Measurements from ENCODE around the gene PEAK3.
"Not testable (repeated sequence)": the region's sequence is repeated elsewhere in the genome, so short reads cannot be mapped to it uniquely, and the experiment has no call there.

The PEAK3 gene

GRCh38 chr19:2282862-2283237 is 875 bp upstream of the PEAK3 start:
- Histone ChIP-seq H3K27ac (ENCODE audit: low read depth, low read length, poor library complexity, severe bottlenecking) (no peak overlapping the region), H3K9me3 (ENCODE audit: low read length) (no peaks in the 10 kb centered on the region), H3F3A (ENCODE audit: insufficient read depth, low read length) (no peaks in the 10 kb centered on the region), H3K79me2 (ENCODE audit: insufficient read depth, low read length) (no peaks in the 10 kb centered on the region), H3K4me1 (ENCODE audit: insufficient read depth, low read length, severe bottlenecking) (no peaks in the 10 kb centered on the region), H3K9ac (ENCODE audit: low read length) (no peak overlapping the region), H4K20me1 (ENCODE audit: insufficient read depth, low read length) (no peaks in the 10 kb centered on the region), H3K4me3 (ENCODE audit: low read depth, low read length, poor library complexity, severe bottlenecking) (no peak overlapping the region), H3K9me2 (ENCODE audit: low read depth, low read length) (no peaks in the 10 kb centered on the region), H3K4me2 (ENCODE audit: low read length) (no peak overlapping the region), H2AFZ (ENCODE audit: low read length) (no peak overlapping the region), H3K36me3 (ENCODE audit: insufficient read depth, low read length) (no peaks in the 10 kb centered on the region), H3K27me3 (ENCODE audit: insufficient read depth, low read length) (peaks cover 9% of the 10 kb centered on the region)
- TF ChIP-seq CTCF (IDR thresholded peaks at IDR 0.05; ENCODE audit: low read length) (no peak), EZH2 (IDR thresholded peaks at IDR 0.05; ENCODE audit: borderline replicate concordance, low read length) (no peak)

- not testable (repeated sequence) for H4K20me1 ChIP-seq (ENCODE audit: insufficient read depth, low read length); H3K36me3 ChIP-seq (ENCODE audit: insufficient read depth, low read length); H3K27me3 ChIP-seq (ENCODE audit: insufficient read depth, low read length); H3K9me2 ChIP-seq (ENCODE audit: low read depth, low read length); H3K4me3 ChIP-seq (ENCODE audit: low read depth, low read length, poor library complexity, severe bottlenecking); H3K27ac ChIP-seq (ENCODE audit: low read depth, low read length, poor library complexity, severe bottlenecking); H3K79me2 ChIP-seq (ENCODE audit: insufficient read depth, low read length); H3F3A ChIP-seq (ENCODE audit: insufficient read depth, low read length); H3K9me3 ChIP-seq (ENCODE audit: low read length); H3K4me2 ChIP-seq (ENCODE audit: low read length); H2AFZ ChIP-seq (ENCODE audit: low read length); H3K4me1 ChIP-seq (ENCODE audit: insufficient read depth, low read length, severe bottlenecking); H3K9ac ChIP-seq (ENCODE audit: low read length)
Observed at GRCh38 chr19:2281265-2282061, 512 bp downstream of the PEAK3 start.

GRCh38 chr19:2280633-2281264 is 1.2 kb downstream of the PEAK3 start:
- no peak overlapping the region for H3K9ac ChIP-seq (ENCODE audit: low read length)
- no peaks in the 10 kb centered on the region for H3F3A ChIP-seq (ENCODE audit: insufficient read depth, low read length)
- H3K36me3 ChIP-seq (ENCODE audit: insufficient read depth, low read length), result peaks cover 12% of the 10 kb centered on the region; the same call in 1 of the 2 replicates
- H3K9me2 ChIP-seq (ENCODE audit: low read depth, low read length), result no peaks in the 10 kb centered on the region
- H3K27ac ChIP-seq (ENCODE audit: low read depth, low read length, poor library complexity, severe bottlenecking), result no peak overlapping the region
- H2AFZ ChIP-seq (ENCODE audit: low read length), result no peak overlapping the region
- H4K20me1 ChIP-seq (ENCODE audit: insufficient read depth, low read length), result no peaks in the 10 kb centered on the region
- TF ChIP-seq CTCF (IDR thresholded peaks at IDR 0.05; ENCODE audit: low read length), result no peak
- TF ChIP-seq EZH2 (IDR thresholded peaks at IDR 0.05; ENCODE audit: borderline replicate concordance, low read length), result no peak
- no peak overlapping the region for H3K4me3 ChIP-seq (ENCODE audit: low read depth, low read length, poor library complexity, severe bottlenecking)
- H3K9me3 ChIP-seq (ENCODE audit: low read length), result no peaks in the 10 kb centered on the region
- H3K4me2 ChIP-seq (ENCODE audit: low read length), result no peak overlapping the region
- no peaks in the 10 kb centered on the region for H3K4me1 ChIP-seq (ENCODE audit: insufficient read depth, low read length, severe bottlenecking)
- H3K79me2 ChIP-seq (ENCODE audit: insufficient read depth, low read length), result no peaks in the 10 kb centered on the region
- peaks cover 9% of the 10 kb centered on the region for H3K27me3 ChIP-seq (ENCODE audit: insufficient read depth, low read length)

Data from OCI-LY1 (cell line).